Heart right ventricle (tissue), 16 donors: ENCODE data around the gene ERBB4. TPM values are rescaled to one million over a fixed set of nuclear protein-coding genes. Genes with fewer than 3 reads are reported as not detected.

Experiments
- ATAC-seq, 8 donors: fragments of 200-7000 bp; cut with Tn5 transposase; one replicate each; pipeline ENCODE4 v1.9.1; 2020; ENCODE audit warnings: mild to moderate bottlenecking in 8 of 8, moderate library complexity in 8 of 8, moderate number of reproducible peaks in 1 of 8
- DNase-seq, 2 donors: peaks; one replicate each; pipeline ENCODE4 v3.0.0-alpha.2; 2020
- H3K27ac ChIP-seq, 10 donors: fragments of 200-600 bp; sonication (generic) in 2 of 10; one replicate each; pipeline versions ENCODE4 v1.5.0 to v1.8.0; 2020 to 2022; ENCODE audit warnings: mild to moderate bottlenecking in 3 of 10
- H3K27me3 ChIP-seq, 7 donors: fragments of 200-600 bp; one replicate each; pipeline ENCODE4 v1.8.0; 2021 to 2022; ENCODE audit warnings: mild to moderate bottlenecking in 2 of 7
- H3K36me3 ChIP-seq, 9 donors: fragments of 200-600 bp; sonication (generic) in 1 of 9; one replicate each; pipeline versions ENCODE4 v1.5.0 to v1.8.0; 2020 to 2022; ENCODE audit warnings: mild to moderate bottlenecking in 2 of 9
- H3K4me1 ChIP-seq, 9 donors: fragments of 200-600 bp; sonication (generic) in 1 of 9; one replicate each; pipeline versions ENCODE4 v1.5.0 to v1.8.0; 2020 to 2022; ENCODE audit warnings: mild to moderate bottlenecking in 4 of 9
- H3K4me3 ChIP-seq, 10 donors: fragments of 200-600 bp; sonication (generic) in 2 of 10; one replicate each; pipeline versions ENCODE4 v1.5.0 to v1.8.0; 2020 to 2022; ENCODE audit warnings: mild to moderate bottlenecking in 7 of 10, moderate library complexity in 2 of 10
- H3K9me3 ChIP-seq, 11 donors: fragments of 200-600 bp in 10 of 11; sonication (generic) in 2 of 11; one replicate each; pipeline versions ENCODE4 v1.5.0 to v1.8.0; 2013 to 2022; ENCODE audit warnings: mild to moderate bottlenecking in 2 of 11, control low read depth in 1 of 11, moderate library complexity in 1 of 11
- CTCF ChIP-seq, 9 donors: fragments of 200-600 bp; sonication (generic) in 2 of 9; IDR thresholded peaks; one replicate each; pipeline versions ENCODE4 v1.5.0 to v1.8.0; 2021 to 2022; ENCODE audit warnings: antibody characterized with exemption in 9 of 9, mild to moderate bottlenecking in 5 of 9, moderate library complexity in 1 of 9
- WGBS, 2 donors: extraction: QIAGEN DNeasy Blood & Tissue Kit; methylation state at CpG; one replicate each; pipeline ENCODE4 v1.1.7; 2013; ENCODE audit warnings: inconsistent platforms in 1 of 2; 5-methylcytosine and 5-hydroxymethylcytosine counted together
- intact Hi-C, 10 donors: fragments of 100-400 bp; cut with DNase I; formaldehyde crosslinking; loops; one replicate each; pipeline versions ENCODE4 v1.11.1 to v1.14.2; 2022
- polyA plus RNA-seq, 2 donors: library from polyadenylated mRNA; stranded (reverse); fragments of 200-250 nt; gene quantifications; one replicate each; pipeline ENCODE4 v1.2.3, GENCODE V29; 2013
- total RNA-seq, 10 donors: library from RNA; stranded (reverse); fragmentation: NEBNext Ultra II Directional in 3 of 10; extraction: Animal tissue kit (Norgen Biotek cat#: 25700) in 3 of 10; gene quantifications; one replicate each; pipeline versions ENCODE4 v1.2.1 to v1.2.4, GENCODE V29; 2021 to 2023
- donor health status: Arrhythmogenic right ventricular cardiomyopathy.
- donor health status: ischemic (EF 13 %, LVEDD 7.1; RV severe dilation, severe dysfunction).
- donor health status: healthy with polysubstance abuse.
- donor health status: DM: no; HTN: yes; CAD: no.
- donor health status: DM: no; HTN: no; CAD: no.
- donor health status: ischemic (EF 25% LVEDD 6.9; RV normal size, moderate dysfunction).
- donor health status: ischemic (EF 25% LVEDD 5.7; RV mildly dilated, moderate dysfunction).
- donor health status: healthy.
- donor health status: DM: yes; HTN: yes; CAD: no.
- donor health status: Ischemic cardiomyopathy.
- donor health status: ischemic (EF 35%, LVEDD 5.7; RV mildly dilated, moderate dysfunction).
- donor health status: nonischemic (EF 11% LVEDD 7.7; RV severe dilation, severe dysfunction).
- donor health status: DM: yes; HTN: yes; CAD: no.
- donor health status: PGD.
- donor health status: ischemic (EF 29% LVEDD 5.4; RV normal size, mild dysfunction).
- donor health status: nonischemic (EF 23%, LVEDD 6.1; RV moderate dilation, normal function).

Gene ERBB4
- total and polyA plus RNA-seq, 12 donors: 1.2 to 24.6 (median 16.1) TPM

GRCh38 chr2:211654211-211654780 lies 884.3 kb downstream of the ERBB4 start:
- Histone ChIP-seq H3K27ac (no peak overlapping the region), H3K4me3 (no peak overlapping the region), H3K36me3 (no peaks in the 10 kb centered on the region), H3K9me3 (no peaks in the 10 kb centered on the region), H3K4me1 (no peaks in the 10 kb centered on the region), H3K27me3 (no peaks in the 10 kb centered on the region)
- no peak for TF ChIP-seq CTCF (IDR thresholded peaks at IDR 0.05)
- intact Hi-C loops: no loop called here
- 84 to 85% methylated on average over 3 of the region's 3 CpGs for WGBS, 2 donors
- ATAC-seq: no peak
- no peak for DNase-seq

- 80 to 88% methylated on average over 1 of the region's 1 CpG for WGBS, 2 donors
- Histone ChIP-seq H3K27me3 (no peaks in the 10 kb centered on the region), H3K36me3 (no peaks in the 10 kb centered on the region), H3K4me1 (no peaks in the 10 kb centered on the region), H3K9me3 (no peaks in the 10 kb centered on the region), H3K4me3 (no peak overlapping the region), H3K27ac (no peak overlapping the region)
- DNase-seq (no peak), ATAC-seq (no peak)
- intact Hi-C loops: no loop called here
- no peak for TF ChIP-seq CTCF (IDR thresholded peaks at IDR 0.05)
Observed at GRCh38 chr2:211652327-211652726, 886.3 kb downstream of the ERBB4 start.

- intact Hi-C loops: no loop called here
Observed at GRCh38 chr2:211649331-211649730, 889.3 kb downstream of the ERBB4 start.

GRCh38 chr2:211631503-211631902 lies 907.1 kb downstream of the ERBB4 start:
- Histone ChIP-seq H3K36me3 (peaks cover 0 to 2% (median 0%) of the 10 kb centered on the region in 9 donors), H3K9me3 (peaks cover 0 to 9% (median 0%) of the 10 kb centered on the region in 11 donors), H3K27me3 (no peaks in the 10 kb centered on the region), H3K4me3 (no peak overlapping the region), H3K27ac (no peak overlapping the region), H3K4me1 (no peaks in the 10 kb centered on the region)
- TF ChIP-seq CTCF (IDR thresholded peaks at IDR 0.05): no peak
- 68 to 77% methylated on average over 1 of the region's 1 CpG for WGBS, 2 donors
- ATAC-seq (no peak), DNase-seq (no peak)
- intact Hi-C loops: no loop called here

More at GRCh38 chr2:211649331-211649730, 889.3 kb downstream of the ERBB4 start:
- H3K4me3 ChIP-seq: no peak overlapping the region
- WGBS, 2 donors: 72 to 77% methylated on average over 2 of the region's 2 CpGs
- H3K9me3 ChIP-seq: no peaks in the 10 kb centered on the region
- ATAC-seq (no peak), DNase-seq (no peak)
- TF ChIP-seq CTCF (IDR thresholded peaks at IDR 0.05): no peak
- no peaks in the 10 kb centered on the region for H3K36me3 ChIP-seq
- H3K27ac ChIP-seq: no peak overlapping the region
- H3K4me1 ChIP-seq: no peaks in the 10 kb centered on the region
- H3K27me3 ChIP-seq: no peaks in the 10 kb centered on the region
